GM19043 (cell line): Measurements from ENCODE around the gene TSPAN15.

Experiments used
- ATAC-seq: cut with Tn5 transposase; IDR thresholded peaks from one replicate; pipeline ENCODE4 v1.9.1; 2021; ENCODE audit warnings: low read depth; ENCODE audit not compliant: unreplicated experiment

TSPAN15 gene

GRCh38 chr10:69451209-69451783 is at the start of gene TSPAN15:
TSPAN15 (plus strand) TSS chr10:69451465; CDS start chr10:69451595, 130 bp downstream.
- peak; percentile 74 for ATAC-seq

DNA sequence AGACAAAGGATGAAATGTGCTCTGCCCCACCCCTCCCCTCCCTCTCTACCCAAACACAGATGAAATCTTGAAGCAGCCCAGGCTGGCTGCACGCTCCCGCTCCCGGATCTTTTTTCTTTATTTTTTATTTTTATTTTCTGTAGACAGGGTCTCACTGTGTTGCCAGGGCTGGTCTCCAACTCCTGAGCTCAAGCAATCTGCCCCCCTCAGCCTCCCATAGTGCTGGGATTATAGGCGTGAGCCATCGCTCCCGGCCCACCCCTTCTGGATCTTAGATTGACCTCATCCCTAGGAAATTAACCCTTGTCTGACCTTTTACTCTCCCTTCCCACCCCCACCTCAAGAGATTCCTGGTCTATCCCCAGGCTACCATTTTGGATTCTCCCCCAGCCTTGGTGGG is 48.9 kb upstream of the TSPAN15 start:
- no peak for ATAC-seq

- no peak for ATAC-seq
Measured at GRCh38 chr10:69403066-69403465, 48.2 kb upstream of the TSPAN15 start.

GRCh38 chr10:69403519-69403918 is 47.7 kb upstream of the TSPAN15 start:
- no peak for ATAC-seq

DNA sequence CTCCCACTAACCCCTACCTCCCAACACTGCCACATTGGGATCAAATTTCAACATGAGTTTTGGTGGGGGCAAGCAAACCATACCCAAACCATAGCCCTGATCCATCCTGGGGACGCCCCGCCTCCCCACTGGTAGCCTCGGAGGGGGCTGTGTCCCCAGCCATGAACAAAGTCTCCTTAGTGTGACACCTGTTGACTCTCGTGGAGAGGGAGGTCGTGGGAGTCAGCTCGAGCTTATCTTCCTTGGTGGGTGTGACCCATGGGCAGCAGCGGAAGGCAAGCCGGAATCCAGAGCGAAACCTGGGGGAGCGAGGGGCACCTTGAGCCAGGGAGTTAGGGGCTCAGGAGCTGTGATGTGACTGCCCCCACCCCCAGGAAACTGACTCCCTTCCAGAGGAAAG is 46.5 kb upstream of the TSPAN15 start:
- no peak for ATAC-seq

DNA sequence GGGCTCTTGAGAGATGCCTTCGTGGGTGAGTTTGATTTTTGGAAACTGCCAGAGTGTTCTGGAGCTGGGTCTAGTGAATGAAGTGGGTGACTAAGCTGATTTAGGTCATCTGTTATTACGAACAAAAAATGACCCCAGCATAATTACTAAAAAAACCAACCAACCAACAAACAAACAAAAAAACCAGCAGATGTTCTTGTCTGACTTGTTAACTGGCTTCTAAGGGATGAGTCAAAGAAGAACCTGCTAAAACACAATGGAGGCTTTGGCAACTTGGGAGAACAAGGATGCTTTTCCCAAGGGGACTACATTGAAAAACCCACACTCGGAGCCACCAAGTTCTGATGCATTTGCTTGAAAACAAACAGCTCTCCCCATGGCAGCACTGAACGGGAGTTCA is 46.0 kb upstream of the TSPAN15 start:
- no peak for ATAC-seq

GRCh38 chr10:69406302-69406811 is 44.9 kb upstream of the TSPAN15 start:
- ATAC-seq = no peak

GRCh38 chr10:69406816-69407580 is 44.3 kb upstream of the TSPAN15 start:
- ATAC-seq = no peak

- ATAC-seq = no peak
Measured at GRCh38 chr10:69407621-69408301, 43.5 kb upstream of the TSPAN15 start.

DNA sequence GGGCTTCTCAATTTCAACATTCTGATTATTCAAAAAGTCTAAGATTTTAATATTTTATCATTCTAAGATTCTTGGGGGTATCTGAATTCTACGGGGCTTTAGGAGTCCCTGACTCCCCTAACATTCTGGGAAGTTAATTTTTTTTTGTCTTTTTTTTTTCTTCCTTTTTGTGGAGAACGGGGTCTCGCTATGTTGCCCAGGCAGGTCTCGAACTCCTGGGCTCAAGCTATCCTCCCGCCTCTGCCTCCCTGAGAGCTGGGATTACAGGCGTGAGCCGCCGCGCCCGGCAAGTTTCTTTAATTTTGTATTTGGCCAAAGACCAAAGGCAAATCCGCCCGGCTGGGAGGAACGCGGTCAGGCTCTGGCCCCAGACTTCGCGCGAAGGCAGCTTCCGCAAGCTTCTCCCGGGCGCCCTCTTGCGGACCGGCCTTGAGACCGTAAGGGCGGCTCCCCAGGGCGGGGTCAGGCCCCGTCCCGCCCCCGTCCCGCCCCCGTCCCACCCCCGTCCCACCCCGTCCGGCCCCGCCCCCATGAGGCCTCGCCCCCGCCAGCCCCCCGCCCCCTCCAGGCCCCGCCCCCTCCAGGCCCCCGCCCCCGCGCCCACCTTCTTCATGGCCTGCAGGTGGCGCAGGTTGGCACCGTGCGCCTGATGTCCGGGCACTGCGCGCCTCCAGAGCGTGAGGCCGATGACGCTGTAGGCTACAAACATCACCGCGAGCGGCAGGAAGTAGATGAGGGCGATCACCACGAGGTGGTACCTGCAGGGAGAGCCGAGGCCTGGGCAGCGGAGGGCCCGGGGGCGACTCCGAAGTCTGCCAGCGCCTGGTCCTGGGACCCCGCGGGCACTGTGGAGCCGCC is 42.7 kb upstream of the TSPAN15 start:
- ATAC-seq = peak; percentile 72

DNA sequence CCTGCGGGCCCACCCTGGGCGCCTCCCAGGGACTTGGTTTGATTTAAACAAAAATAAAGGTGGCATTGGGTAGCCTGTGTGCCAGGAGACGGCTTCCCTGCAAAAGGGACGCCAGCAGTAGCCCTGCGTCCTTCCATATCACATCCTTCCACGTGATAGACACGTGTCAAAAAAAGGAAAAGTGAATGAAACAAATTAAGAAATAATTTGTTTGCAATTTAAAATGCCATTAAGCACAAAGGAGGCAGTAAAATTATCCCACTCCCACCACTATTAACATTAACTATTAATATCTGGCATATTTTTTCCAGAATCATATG is 42.1 kb upstream of the TSPAN15 start:
- ATAC-seq = peak; percentile 2

DNA sequence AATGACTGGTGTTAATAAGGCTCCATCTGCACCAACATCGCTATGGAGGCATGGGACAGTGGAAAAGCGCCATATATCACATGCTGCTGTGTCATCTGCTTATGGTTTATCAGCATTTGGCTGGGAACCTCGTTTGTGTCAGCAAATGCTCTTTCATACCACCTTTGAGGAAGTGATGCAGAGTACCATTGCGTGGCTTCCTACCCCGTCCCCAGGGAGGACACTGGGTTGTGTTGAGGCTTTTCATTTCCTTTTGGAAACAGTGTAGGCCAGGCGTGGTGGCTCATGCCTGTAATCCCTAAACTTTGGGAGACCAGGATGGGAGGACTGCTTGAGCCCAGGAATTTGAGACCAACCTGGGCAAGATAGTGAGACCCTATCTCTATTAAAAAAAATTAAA is 41.3 kb upstream of the TSPAN15 start:
- peak; percentile 37 for ATAC-seq

DNA sequence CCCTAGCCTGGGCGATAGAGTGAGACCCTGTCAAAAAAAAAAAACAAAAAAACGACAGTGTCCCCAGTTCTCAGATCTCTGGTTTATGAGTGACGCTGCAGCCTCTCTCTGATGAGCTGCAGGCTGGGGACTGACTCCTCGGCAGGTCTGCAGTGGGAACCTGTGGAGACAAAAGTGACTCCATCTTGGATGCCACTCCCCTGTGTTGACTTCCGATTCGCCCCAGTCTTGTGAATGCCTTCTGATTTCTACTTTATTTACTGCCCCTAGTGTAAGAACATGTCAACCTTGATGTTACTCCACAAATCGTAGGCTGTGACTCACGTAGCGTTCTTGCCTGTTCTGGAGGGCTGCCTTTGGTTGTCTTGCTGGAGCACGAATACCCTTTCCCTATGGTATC is 40.8 kb upstream of the TSPAN15 start:
- ATAC-seq = no peak

GRCh38 chr10:69411476-69411875 is 39.8 kb upstream of the TSPAN15 start:
- no peak for ATAC-seq

DNA sequence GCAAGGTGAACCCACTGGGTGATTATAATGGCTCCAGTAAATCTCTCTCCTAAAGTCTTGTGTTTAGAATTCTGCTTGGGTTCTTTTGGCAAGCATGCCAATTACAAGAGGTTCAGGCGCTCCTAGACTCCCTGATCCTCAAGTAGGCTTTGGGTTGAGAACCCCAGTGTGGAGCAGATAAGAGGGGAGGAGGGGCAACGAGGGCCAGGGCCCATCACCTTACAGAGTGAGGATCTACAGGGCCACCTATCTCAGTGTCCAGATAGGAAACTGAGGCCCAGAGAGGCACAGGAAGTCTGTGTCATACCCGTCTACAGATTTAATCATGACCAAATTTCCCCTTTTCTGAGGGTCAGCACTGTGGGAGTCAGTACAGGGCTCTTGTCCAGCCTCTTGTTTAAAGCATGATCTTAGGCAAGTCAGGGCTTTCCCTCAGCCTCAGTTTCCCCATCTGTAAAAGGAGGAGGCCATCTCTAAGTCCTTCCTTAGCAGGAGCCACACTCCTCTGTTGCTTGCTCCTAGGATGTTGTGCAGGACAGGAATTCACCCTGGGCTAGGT is 39.0 kb upstream of the TSPAN15 start:
- no peak for ATAC-seq

GRCh38 chr10:69413221-69413865 is 37.9 kb upstream of the TSPAN15 start:
- ATAC-seq = no peak

DNA sequence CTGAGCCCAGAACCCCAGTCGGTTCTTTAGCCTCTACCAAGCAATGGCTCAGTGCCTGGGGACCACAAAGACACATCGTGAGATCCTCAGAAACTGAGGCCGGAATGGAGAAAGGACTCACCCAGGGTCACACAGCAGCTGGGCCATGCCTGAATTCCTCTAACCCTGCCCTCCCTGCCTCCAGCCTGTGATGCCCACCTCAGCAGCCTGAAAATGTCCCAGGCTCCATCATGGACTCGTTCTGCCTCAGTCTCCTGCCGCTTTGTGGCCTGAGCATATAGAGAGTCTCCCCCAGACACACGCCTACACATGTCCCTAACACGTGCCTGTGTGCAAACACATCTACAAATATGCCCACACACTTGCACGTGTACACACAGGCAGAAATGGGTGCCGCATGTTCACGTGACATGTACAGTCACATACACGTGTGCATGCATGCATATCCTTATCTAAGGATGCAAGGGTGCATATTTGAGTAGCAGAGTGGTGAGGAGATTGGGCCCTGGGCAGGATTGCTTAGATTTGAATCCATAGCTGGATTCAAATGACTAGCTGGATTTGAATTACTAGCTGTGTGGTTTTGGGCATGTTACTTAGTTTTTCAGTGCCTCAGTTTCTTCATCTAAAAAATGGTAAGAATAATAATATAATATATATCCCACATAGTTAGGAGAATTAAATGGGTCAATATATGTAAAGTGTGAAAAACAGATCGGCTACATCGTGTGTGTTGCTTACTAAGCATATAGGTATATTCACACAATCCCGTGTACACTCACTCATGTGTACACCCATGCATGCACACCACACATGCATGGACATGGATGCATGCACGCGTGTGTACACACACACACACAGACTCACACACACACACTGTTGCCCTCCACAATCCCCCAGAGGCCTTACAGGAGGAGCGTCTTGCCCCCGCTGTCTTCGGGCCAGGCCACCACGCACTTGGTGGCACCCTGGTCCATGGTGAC is 36.9 kb upstream of the TSPAN15 start:
- ATAC-seq = no peak

DNA sequence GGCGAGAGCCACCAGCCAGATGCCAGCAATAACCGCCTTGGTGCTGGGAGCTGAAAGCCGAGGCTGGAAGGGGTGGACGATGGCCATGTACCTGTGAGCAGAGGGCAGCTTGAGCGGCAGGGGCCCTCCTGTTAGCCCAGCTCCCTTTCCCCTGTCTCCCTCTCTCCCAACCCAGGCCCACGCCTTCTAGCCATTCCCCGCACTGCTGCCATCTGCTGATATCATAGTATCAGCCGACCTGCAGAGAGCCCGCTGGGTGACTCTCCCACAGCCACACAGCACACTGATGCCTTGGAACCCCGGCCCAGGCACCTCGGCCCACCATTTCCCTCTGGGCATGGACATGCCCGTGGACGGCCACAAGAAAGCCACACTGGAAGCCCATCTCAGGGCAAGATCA is 36.2 kb upstream of the TSPAN15 start:
- no peak for ATAC-seq

GRCh38 chr10:69415951-69416350 is 35.3 kb upstream of the TSPAN15 start:
- no peak for ATAC-seq
